ENCODE data around the gene MORC3.

- TF ChIP-seq, protein P1, sequence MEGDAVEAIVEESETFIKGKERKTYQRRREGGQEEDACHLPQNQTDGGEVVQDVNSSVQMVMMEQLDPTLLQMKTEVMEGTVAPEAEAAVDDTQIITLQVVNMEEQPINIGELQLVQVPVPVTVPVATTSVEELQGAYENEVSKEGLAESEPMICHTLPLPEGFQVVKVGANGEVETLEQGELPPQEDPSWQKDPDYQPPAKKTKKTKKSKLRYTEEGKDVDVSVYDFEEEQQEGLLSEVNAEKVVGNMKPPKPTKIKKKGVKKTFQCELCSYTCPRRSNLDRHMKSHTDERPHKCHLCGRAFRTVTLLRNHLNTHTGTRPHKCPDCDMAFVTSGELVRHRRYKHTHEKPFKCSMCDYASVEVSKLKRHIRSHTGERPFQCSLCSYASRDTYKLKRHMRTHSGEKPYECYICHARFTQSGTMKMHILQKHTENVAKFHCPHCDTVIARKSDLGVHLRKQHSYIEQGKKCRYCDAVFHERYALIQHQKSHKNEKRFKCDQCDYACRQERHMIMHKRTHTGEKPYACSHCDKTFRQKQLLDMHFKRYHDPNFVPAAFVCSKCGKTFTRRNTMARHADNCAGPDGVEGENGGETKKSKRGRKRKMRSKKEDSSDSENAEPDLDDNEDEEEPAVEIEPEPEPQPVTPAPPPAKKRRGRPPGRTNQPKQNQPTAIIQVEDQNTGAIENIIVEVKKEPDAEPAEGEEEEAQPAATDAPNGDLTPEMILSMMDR (IDR thresholded peaks at IDR 0.05), result peak; percentile 62
- no peak for TF ChIP-seq EZH2 (IDR thresholded peaks at IDR 0.05; ENCODE audit: borderline replicate concordance, insufficient read depth, low read depth, low read length, poor library complexity, severe bottlenecking)
Measured at GRCh38 chr21:36419996-36420395, 100.0 kb downstream of the MORC3 start.

Measured in B cell (primary cell).